HG03432 (cell line): ENCODE data around the gene ZNF692.
"Not testable (repeated sequence)": the region's sequence is repeated elsewhere in the genome, so short reads cannot be mapped to it uniquely, and the experiment has no call there.

Experiments used
- ATAC-seq: cut with Tn5 transposase; IDR thresholded peaks from one replicate; pipeline ENCODE4 v1.9.1; 2021; ENCODE audit warnings: mild to moderate bottlenecking, moderate library complexity; ENCODE audit not compliant: unreplicated experiment

ZNF692 gene

GRCh38 chr1:248849637-248850036, 9.2 kb downstream of the ZNF692 start:
- ATAC-seq: no peak

- no peak for ATAC-seq
Measured at GRCh38 chr1:248849152-248849551, 9.7 kb downstream of the ZNF692 start.

GRCh38 chr1:248848602-248849001, 10.3 kb downstream of the ZNF692 start:
- ATAC-seq: no peak

GRCh38 chr1:248847956-248848561, 10.8 kb downstream of the ZNF692 start:
- no peak for ATAC-seq

- no peak for ATAC-seq
Measured at GRCh38 chr1:248847181-248847955, 11.5 kb downstream of the ZNF692 start.

- no peak for ATAC-seq
Measured at GRCh38 chr1:248844526-248844925, 14.4 kb downstream of the ZNF692 start.

GRCh38 chr1:248843687-248844086, 15.2 kb downstream of the ZNF692 start:
- no peak for ATAC-seq

GRCh38 chr1:248842781-248843331, 16.0 kb downstream of the ZNF692 start:
- peak; percentile 29 for ATAC-seq

- ATAC-seq: no peak
Measured at GRCh38 chr1:248841702-248842395, 17.0 kb downstream of the ZNF692 start.

- no peak for ATAC-seq
Measured at GRCh38 chr1:248840946-248841345, 17.9 kb downstream of the ZNF692 start.

GRCh38 chr1:248839168-248839555, 19.7 kb downstream of the ZNF692 start:
- no peak for ATAC-seq

- peak; percentile 67 for ATAC-seq
Measured at GRCh38 chr1:248838357-248839167, 20.3 kb downstream of the ZNF692 start.

GRCh38 chr1:248837781-248838356, 21.0 kb downstream of the ZNF692 start, which contains the start of gene ZNF672:
ZNF672 (plus strand) TSS chr1:248838224; CDS start chr1:248847275, 9,051 bp downstream.
- peak; percentile 84 for ATAC-seq

GRCh38 chr1:248837045-248837780, 21.7 kb downstream of the ZNF692 start:
- ATAC-seq: no peak

- ATAC-seq: no peak
Measured at GRCh38 chr1:248834343-248834940, 24.4 kb downstream of the ZNF692 start.

- ATAC-seq: no peak
Measured at GRCh38 chr1:248831842-248832241, 27.0 kb downstream of the ZNF692 start.

GRCh38 chr1:248830718-248831017, 28.2 kb downstream of the ZNF692 start:
- ATAC-seq: not testable (repeated sequence)

- no peak for ATAC-seq
Measured at GRCh38 chr1:248828845-248829244, 30.0 kb downstream of the ZNF692 start.
